Kidney (tissue), 14 donors: ENCODE data around the gene JCAD. TPM values are rescaled to one million over a fixed set of nuclear protein-coding genes. Genes with fewer than 3 reads are reported as not detected.

Experiments used
- DNase-seq, 5 donors: peaks; one replicate each; pipeline ENCODE4 v3.0.0-alpha.2; 2013 to 2020
- FAIRE-seq: peaks from 2 replicates; lab custom pipeline; 2012; peaks lifted over from hg19 to GRCh38; lab: Jason Lieb, UNC
- H3K27ac ChIP-seq, 2 donors: one replicate each; pipeline ENCODE4 v1.7.0; 2013; ENCODE audit warnings: low read depth in 2 of 2, low read length in 2 of 2, inconsistent platforms in 1 of 2
- H3K27me3 ChIP-seq: one replicate; pipeline ENCODE4 v1.7.1; 2013; ENCODE audit warnings: low read length, inconsistent platforms; ENCODE audit not compliant: control insufficient read depth, insufficient read depth
- H3K36me3 ChIP-seq, 3 donors: one replicate each; pipeline versions ENCODE4 v1.7.0 to v1.7.1; 2013; ENCODE audit warnings: low read length in 3 of 3, control low read depth in 1 of 3, inconsistent platforms in 1 of 3; ENCODE audit not compliant: insufficient read depth in 3 of 3, control insufficient read depth in 2 of 3
- H3K4me1 ChIP-seq, 3 donors: one replicate each; pipeline versions ENCODE4 v1.7.0 to v1.7.1; 2013; ENCODE audit warnings: low read length in 3 of 3, inconsistent platforms in 1 of 3, low read depth in 1 of 3; ENCODE audit not compliant: control insufficient read depth in 2 of 3, insufficient read depth in 2 of 3
- H3K4me3 ChIP-seq, 3 donors: one replicate each; pipeline versions ENCODE4 v1.7.0 to v1.8.1; 2013; ENCODE audit warnings: low read length in 3 of 3, control low read depth in 1 of 3, inconsistent platforms in 1 of 3
- H3K9ac ChIP-seq, 3 donors: one replicate each; pipeline versions ENCODE4 v1.7.0 to v1.7.1; 2013; ENCODE audit warnings: low read length in 3 of 3, control low read depth in 1 of 3, inconsistent platforms in 1 of 3
- H3K9me3 ChIP-seq, 3 donors: one replicate each; pipeline versions ENCODE4 v1.7.0 to v1.7.1; 2013; ENCODE audit warnings: low read length in 3 of 3, control low read depth in 1 of 3, inconsistent platforms in 1 of 3; ENCODE audit not compliant: control insufficient read depth in 2 of 3, insufficient read depth in 1 of 3
- intact Hi-C: fragments of 100-400 bp; cut with DNase I; formaldehyde crosslinking; loops from one replicate; pipeline ENCODE4 v1.11.1; 2022
- polyA plus RNA-seq: library from polyadenylated mRNA; stranded (reverse); fragments of 350-450 nt; fragmentation: Illumina TruSeq; extraction: RNeasy Lipid Tissue Mini Kit (QIAGEN cat#74804); gene quantifications from one replicate; pipeline ENCODE4 v1.2.3, GENCODE V29; 2014; ENCODE audit warnings: low read depth, low replicate concordance; ENCODE audit not compliant: insufficient read depth
- total RNA-seq: library from RNA; stranded (reverse); fragmentation: NEBNext Ultra II Directional; extraction: Animal tissue kit (Norgen Biotek cat#: 25700); gene quantifications from one replicate; pipeline ENCODE4 v1.2.1, GENCODE V29; 2021
- TF ChIP-seq, protein P1 (sequence below): IDR thresholded peaks from 3 replicates; pipeline ENCODE4 v1.5.1; 2012; ENCODE audit warnings: mild to moderate bottlenecking, moderate library complexity, borderline replicate concordance; ENCODE audit not compliant: insufficient read depth; ENCODE audit errors: extremely low read depth
- donor health status: control.
- donor health status: control.
- donor health status: control.
- donor health status: control.
- donor health status: control.
- donor health status: DM: yes; HTN: yes; CAD: no.
- donor health status: Normal renal cell carcinoma (clear cell type).

JCAD gene
- total and polyA plus RNA-seq, 2 donors from 2014 or later = 15.7 to 27.1 TPM

DNA sequence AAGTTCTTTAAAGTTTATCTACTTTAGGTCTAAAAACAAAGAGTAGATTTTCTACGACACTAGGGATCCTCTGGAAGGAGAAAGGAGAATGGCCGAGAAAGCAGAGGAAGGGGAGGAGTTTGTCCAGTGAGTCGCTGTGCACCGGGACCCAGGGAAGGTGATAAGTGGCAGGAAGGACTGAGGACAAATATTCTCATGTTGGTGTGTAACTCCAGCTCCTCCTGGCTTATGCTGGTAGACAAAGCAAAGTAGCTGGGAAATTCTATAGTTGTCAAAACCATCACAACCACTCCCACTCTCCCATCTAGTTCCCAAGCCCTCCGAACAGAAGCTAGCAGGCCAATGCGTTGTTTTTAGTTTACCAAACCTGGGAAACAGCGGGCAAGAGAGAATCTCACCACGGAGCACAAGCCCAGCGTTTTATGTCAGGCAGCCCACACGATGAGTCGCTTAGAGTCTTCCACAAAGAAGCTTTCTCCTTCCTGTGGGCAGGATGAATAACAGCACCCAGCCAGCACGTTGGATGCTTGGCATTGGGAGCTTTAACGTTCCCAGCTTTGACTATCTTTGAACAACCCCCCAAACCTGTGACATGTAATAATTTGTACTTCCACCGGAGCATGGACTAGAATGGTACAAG lies 32.9 kb upstream of the JCAD start:
- Histone ChIP-seq H3K27me3 (no peaks in the 10 kb centered on the region), H3K9ac (no peak overlapping the region), H3K4me3 (no peak overlapping the region), H3K9me3 (no peaks in the 10 kb centered on the region), H3K4me1 (no peaks in the 10 kb centered on the region), H3K27ac (no peak overlapping the region), H3K36me3 (no peaks in the 10 kb centered on the region)
- FAIRE-seq (no peak), DNase-seq (no peak)
- TF ChIP-seq, protein P1, sequence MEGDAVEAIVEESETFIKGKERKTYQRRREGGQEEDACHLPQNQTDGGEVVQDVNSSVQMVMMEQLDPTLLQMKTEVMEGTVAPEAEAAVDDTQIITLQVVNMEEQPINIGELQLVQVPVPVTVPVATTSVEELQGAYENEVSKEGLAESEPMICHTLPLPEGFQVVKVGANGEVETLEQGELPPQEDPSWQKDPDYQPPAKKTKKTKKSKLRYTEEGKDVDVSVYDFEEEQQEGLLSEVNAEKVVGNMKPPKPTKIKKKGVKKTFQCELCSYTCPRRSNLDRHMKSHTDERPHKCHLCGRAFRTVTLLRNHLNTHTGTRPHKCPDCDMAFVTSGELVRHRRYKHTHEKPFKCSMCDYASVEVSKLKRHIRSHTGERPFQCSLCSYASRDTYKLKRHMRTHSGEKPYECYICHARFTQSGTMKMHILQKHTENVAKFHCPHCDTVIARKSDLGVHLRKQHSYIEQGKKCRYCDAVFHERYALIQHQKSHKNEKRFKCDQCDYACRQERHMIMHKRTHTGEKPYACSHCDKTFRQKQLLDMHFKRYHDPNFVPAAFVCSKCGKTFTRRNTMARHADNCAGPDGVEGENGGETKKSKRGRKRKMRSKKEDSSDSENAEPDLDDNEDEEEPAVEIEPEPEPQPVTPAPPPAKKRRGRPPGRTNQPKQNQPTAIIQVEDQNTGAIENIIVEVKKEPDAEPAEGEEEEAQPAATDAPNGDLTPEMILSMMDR = no peak
- intact Hi-C loops = no loop called here

DNA sequence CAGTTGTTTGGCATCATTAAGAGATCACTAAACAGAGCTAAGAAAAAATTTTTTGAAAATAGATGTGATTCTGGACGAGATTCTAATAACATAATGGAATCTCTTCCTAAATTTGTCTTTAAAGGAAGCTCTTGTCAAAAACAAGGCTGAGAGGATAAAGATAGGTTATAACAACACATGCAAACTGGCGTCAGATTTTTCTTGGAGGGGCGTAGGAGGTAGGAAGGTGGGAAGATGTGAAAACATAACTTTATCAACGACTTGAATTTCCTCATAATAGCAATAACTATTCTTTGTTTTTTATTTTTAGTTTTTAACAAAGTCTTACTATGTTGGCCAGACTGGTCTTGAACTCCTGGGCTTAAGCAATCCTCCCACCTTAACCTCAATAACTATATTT lies 31.8 kb upstream of the JCAD start:
- Histone ChIP-seq H3K27ac (no peak overlapping the region), H3K9ac (no peak overlapping the region), H3K4me1 (no peaks in the 10 kb centered on the region), H3K36me3 (no peaks in the 10 kb centered on the region), H3K27me3 (no peaks in the 10 kb centered on the region), H3K4me3 (no peak overlapping the region), H3K9me3 (no peaks in the 10 kb centered on the region)
- intact Hi-C loops = no loop called here
- DNase-seq (no peak), FAIRE-seq (no peak)
- TF ChIP-seq, protein P1 = no peak

DNA sequence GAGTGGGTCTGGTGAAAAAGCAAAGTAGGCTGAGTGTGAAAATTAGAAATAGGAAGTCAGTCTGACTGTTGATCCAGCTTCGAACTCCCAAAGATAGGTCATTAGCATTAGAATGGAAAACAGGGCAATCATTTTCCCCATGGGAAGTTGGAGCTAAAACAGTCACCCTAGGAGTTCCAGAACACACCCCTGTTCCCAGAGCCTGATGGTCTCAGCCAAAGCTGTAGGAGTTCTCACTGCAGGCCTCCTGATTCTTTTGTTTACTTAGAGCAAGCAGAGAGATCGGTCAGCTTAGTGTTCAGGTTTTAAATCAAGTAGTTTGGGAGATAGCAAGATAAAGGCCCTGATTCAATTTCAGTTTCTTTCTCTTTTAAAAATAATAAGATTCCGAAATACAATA lies 28.8 kb upstream of the JCAD start:
- Histone ChIP-seq H3K4me3 (no peak overlapping the region), H3K36me3 (no peaks in the 10 kb centered on the region), H3K4me1 (no peaks in the 10 kb centered on the region), H3K27me3 (no peaks in the 10 kb centered on the region), H3K27ac (no peak overlapping the region), H3K9ac (no peak overlapping the region), H3K9me3 (no peaks in the 10 kb centered on the region)
- FAIRE-seq (no peak), DNase-seq (peak in 1 of 5 donors; percentile 23)
- TF ChIP-seq, protein P1 = no peak
- intact Hi-C loops = no loop called here

DNA sequence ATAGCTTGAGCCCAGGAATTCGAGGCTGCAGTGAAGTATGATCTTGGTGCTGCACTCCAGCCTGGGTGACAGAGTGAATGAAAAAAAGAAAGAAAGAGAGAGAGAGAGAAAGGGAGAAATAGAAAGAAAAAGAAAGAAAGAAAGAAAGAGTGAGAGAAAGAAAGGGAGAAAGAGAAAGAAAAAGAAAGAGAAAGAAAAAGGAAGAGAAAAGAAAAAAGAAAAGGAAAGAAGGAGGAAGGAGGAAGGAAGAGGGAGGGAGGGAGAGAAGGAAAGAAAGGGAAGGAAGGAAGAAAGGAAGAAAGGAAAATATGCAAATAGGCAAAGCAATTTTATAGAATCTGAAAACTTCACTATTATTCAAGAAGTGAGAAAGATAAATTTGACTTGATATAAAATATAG lies 24.5 kb upstream of the JCAD start:
- H3K4me3 ChIP-seq = no peak overlapping the region
- H3K36me3 ChIP-seq = no peaks in the 10 kb centered on the region
- intact Hi-C loops = no loop called here
- DNase-seq (no peak), FAIRE-seq (no peak)
- no peaks in the 10 kb centered on the region for H3K9me3 ChIP-seq
- H3K27ac ChIP-seq = no peak overlapping the region
- no peaks in the 10 kb centered on the region for H3K27me3 ChIP-seq
- H3K9ac ChIP-seq = no peak overlapping the region
- H3K4me1 ChIP-seq = no peaks in the 10 kb centered on the region
- TF ChIP-seq, protein P1 = no peak
